GM12872 (cell line): ENCODE data around the gene INPP5A.

Experiments
- CTCF ChIP-seq: IDR thresholded peaks from 3 replicates; pipeline ENCODE4 v1.5.1; 2011; ENCODE audit warnings: low read depth, mild to moderate bottlenecking, low read length, moderate library complexity; ENCODE audit not compliant: insufficient read depth

The INPP5A gene

DNA sequence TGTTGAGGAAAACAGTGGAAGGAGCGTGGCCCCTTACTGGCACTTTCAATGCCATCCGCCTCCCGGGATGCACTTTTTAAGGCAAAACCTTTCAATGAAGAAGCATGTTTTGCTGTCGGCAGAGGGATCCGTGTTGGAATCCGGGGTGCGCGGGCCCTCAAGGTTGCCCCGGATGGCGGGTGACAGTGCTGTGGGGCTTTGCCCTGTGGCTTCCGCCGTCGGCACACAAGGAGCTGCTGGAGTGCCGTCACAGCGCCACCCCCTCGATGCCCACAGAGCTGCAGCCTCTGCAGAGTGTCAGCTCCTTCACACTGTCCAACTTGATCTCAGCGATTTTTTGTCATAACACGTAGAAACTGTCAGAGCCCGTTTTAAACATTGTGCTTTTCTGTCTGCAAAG is 189.4 kb downstream of the INPP5A start:
- TF ChIP-seq CTCF, result no peak

DNA sequence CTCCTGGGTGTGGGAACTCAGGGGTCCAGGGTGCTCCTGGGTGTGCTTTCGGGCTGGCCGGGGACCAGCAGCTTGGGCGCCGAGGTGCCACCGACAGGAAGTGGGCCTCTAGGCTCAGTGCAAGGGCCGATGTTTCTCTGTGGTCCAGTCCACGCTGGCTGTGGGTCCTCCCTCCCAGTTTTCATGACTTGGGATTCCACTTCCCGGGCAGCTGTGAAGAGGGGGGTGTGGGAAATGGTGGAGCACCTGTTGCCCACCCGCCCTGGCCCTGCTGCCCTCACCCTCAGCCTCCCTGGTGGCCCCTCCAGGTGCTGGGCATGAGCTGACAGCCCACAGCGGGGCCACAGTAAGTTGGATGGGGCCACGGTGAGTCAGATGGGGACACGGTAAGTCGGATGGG is 189.8 kb downstream of the INPP5A start:
- TF ChIP-seq CTCF, result no peak

- no peak for TF ChIP-seq CTCF
Measured at GRCh38 chr10:132728321-132728720, 190.7 kb downstream of the INPP5A start.

DNA sequence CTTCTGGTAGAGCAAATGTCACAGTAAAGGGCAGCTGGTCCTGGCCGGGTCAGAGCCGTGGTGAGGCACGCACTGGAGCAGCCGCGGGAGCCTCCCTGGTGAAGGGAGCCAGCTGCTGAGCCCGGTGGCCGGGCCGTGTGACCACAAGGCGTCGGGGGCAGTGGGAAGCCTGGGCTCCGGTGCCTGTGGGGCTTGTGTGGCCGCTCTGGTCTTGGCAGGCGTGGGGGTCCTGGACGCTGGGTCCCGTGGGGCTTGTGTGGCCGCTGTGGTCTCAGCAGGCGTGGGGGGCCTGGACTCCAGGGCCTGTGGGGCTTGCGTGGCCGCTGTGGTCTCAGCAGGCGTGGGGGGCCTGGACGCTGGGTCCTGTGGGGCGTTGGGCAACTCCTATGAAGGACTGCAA is 191.2 kb downstream of the INPP5A start:
- TF ChIP-seq CTCF, result no peak

DNA sequence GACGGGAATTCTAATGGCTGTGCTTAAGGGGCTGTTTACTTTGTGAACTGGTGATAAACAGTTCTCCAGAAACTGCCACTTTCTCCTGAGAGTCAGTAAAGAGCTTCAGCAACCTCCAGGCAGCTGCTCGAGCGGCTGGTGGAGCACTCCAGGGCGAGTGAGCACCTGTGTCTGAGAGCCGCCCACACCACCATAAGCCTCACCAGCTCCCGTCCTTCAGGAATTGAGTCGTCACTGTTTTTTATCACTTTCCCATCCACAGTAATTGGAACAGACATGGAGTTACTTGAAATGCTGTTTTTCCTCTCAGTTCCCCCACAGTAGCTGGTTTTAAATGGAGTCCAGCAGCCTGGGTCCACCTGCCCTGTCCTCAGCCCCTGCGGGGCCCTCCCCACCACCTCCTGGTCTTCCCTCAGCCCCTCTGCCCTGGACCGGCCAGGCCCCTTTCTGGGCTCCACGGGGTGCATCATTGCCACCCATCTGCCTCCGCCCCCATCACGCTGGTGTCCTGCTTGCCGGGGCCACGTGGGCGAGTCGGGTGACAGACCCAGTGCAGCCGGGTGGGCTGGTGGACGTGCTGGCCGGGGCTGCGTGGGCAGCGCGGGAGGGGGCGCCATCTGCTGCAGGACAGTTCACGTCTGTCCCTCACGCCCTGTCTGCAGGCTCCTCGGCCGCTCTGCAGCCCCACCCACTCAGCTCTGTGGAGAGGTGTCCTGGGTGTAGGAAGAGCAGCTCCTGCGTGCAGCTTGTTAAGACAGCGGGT is 192.4 kb downstream of the INPP5A start:
- TF ChIP-seq CTCF, result no peak

DNA sequence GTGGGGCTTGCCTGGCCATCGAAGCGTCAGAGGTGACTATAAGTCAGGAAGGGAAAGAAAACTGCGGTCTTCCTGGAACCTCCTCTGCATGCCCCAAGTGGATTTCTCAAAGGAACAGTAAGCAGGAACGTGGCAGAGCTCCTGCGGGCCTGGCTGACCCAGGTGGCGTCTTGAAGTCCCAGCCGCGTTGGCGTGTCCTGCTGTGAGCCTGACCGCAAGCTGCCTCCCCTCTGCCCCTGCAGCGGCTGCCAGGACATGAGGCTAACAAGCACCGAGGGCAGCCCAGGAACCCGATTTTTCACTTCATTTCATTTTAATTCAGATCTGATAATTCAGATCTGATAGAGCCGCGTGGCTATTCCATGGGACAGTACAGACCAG is 193.0 kb downstream of the INPP5A start:
- no peak for TF ChIP-seq CTCF

DNA sequence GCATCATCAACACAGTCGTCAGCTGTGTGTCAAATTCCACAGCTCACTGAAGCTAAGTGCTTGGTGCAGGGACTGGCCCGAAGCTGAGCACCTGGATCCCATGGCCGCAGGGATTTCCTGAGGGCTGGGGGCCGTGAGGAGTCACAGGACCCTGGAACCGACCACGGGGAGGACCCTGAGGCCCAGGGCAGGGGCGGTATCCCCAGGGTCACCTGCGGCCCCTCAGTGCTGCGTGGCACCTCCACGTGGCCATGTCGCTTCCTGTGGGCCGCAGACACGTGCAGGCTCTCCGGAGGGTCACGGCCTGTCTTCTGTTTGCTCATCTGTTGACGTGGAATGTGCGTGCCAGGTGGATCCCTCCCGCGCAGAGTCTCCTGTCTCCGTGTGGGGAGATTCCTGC is 194.9 kb downstream of the INPP5A start:
- no peak for TF ChIP-seq CTCF

DNA sequence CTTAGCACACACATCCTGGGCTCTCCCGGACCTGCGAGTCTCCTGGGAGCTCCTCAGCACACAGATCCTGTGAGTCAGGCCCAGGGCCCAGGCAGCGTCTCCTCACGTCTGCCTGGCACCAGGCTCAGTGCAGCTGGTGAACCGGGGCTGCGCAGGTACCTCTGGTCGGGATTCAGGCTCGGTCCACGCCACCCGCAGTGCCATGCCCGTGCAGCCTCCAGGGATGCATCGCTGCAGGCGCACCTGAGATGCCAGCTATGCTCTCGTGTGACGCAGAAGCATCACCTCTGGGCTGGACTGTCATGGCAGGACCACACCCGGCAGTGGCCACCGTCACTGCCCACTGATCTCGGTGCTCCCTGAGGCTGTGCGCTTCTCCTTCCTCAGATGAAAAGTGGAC is 196.3 kb downstream of the INPP5A start:
- TF ChIP-seq CTCF, result no peak
